ENCODE data around the gene LRP5.
"Not testable (repeated sequence)": the region's sequence is repeated elsewhere in the genome, so short reads cannot be mapped to it uniquely, and the experiment has no call there.

LRP5 gene

GRCh38 chr11:68473693-68474092, 161.3 kb downstream of the LRP5 start:
- CTCF ChIA-PET: interaction anchor here (1.2 to 1.7 kb wide), 5 partner anchors 8 to 111 kb away, joined by 3 to 6 read pairs (median 4); no protein-coding TSS in a partner anchor

GRCh38 chr11:68475626-68476025, 163.2 kb downstream of the LRP5 start:
- H3K27me3 ChIP-seq (replicated peaks in 2 of 5; ENCODE audit: control insufficient read depth in 4 of 5, insufficient read depth in 5 of 5, low read length in 4 of 5); POLR2A ChIA-PET; H3K4me3 ChIP-seq (ENCODE audit: control insufficient read depth in 1 of 7, extremely low read depth in 1 of 7, insufficient read depth in 4 of 7, low read depth in 2 of 7, low read length in 6 of 7); H3K9me3 ChIP-seq (ENCODE audit: control extremely low read depth in 1 of 5, control insufficient read depth in 4 of 5, insufficient read depth in 2 of 5, low read depth in 1 of 5, low read length in 4 of 5); CTCF ChIA-PET; DNase-seq; H3K27ac ChIP-seq (ENCODE audit: insufficient read depth in 1 of 2, low read depth in 1 of 2, low read length in 2 of 2, poor library complexity in 1 of 2, severe bottlenecking in 2 of 2): not testable (repeated sequence)
- WGBS (ENCODE audit: insufficient coverage): over 99% methylated on average over 14 of the region's 34 CpGs
- H3K36me3 ChIP-seq (ENCODE audit: control insufficient read depth in 4 of 4, insufficient read depth in 4 of 4, low read length in 3 of 4): peaks cover 7 to 35% (median 11%) of the 10 kb centered on the region in 4 experiments
- H3K4me1 ChIP-seq (ENCODE audit: control extremely low read depth in 1 of 4, control insufficient read depth in 4 of 4, insufficient read depth in 4 of 4, low read length in 3 of 4): peaks cover 14 to 40% (median 39%) of the 10 kb centered on the region in 4 experiments

More at GRCh38 chr11:68473693-68474092, 161.3 kb downstream of the LRP5 start:
- DNase-seq: no peak
- 100% methylated on average over 1 of the region's 1 CpG for WGBS (ENCODE audit: insufficient coverage)
- peak overlapping the region in 1 of 2 experiments; percentile 3 for H3K27ac ChIP-seq (ENCODE audit: insufficient read depth in 1 of 2, low read depth in 1 of 2, low read length in 2 of 2, poor library complexity in 1 of 2, severe bottlenecking in 2 of 2)
- H3K36me3 ChIP-seq (ENCODE audit: control insufficient read depth in 4 of 4, insufficient read depth in 4 of 4, low read length in 3 of 4): peaks cover 0 to 19% (median under 1%) of the 10 kb centered on the region in 4 experiments
- POLR2A ChIA-PET: no interaction called here
- peaks cover 26 to 59% (median 56%) of the 10 kb centered on the region in 4 experiments for H3K4me1 ChIP-seq (ENCODE audit: control extremely low read depth in 1 of 4, control insufficient read depth in 4 of 4, insufficient read depth in 4 of 4, low read length in 3 of 4)
- H3K9me3 ChIP-seq (ENCODE audit: control extremely low read depth in 1 of 5, control insufficient read depth in 4 of 5, insufficient read depth in 2 of 5, low read depth in 1 of 5, low read length in 4 of 5): no peaks in the 10 kb centered on the region
- no peak overlapping the region for H3K4me3 ChIP-seq (ENCODE audit: control insufficient read depth in 1 of 7, extremely low read depth in 1 of 7, insufficient read depth in 4 of 7, low read depth in 2 of 7, low read length in 6 of 7)
- H3K27me3 ChIP-seq (replicated peaks in 2 of 5; ENCODE audit: control insufficient read depth in 4 of 5, insufficient read depth in 5 of 5, low read length in 4 of 5): no peaks in the 10 kb centered on the region

GRCh38 chr11:68479390-68479789, 167.0 kb downstream of the LRP5 start:
- no peak overlapping the region for H3K4me3 ChIP-seq (ENCODE audit: control insufficient read depth in 1 of 7, extremely low read depth in 1 of 7, insufficient read depth in 4 of 7, low read depth in 2 of 7, low read length in 6 of 7)
- H3K9me3 ChIP-seq (ENCODE audit: control extremely low read depth in 1 of 5, control insufficient read depth in 4 of 5, insufficient read depth in 2 of 5, low read depth in 1 of 5, low read length in 4 of 5): peaks cover 0 to 9% (median 1%) of the 10 kb centered on the region in 5 experiments
- H3K4me1 ChIP-seq (ENCODE audit: control extremely low read depth in 1 of 4, control insufficient read depth in 4 of 4, insufficient read depth in 4 of 4, low read length in 3 of 4): peaks cover 0 to 8% (median 6%) of the 10 kb centered on the region in 4 experiments
- H3K36me3 ChIP-seq (ENCODE audit: control insufficient read depth in 4 of 4, insufficient read depth in 4 of 4, low read length in 3 of 4): peaks cover 7 to 35% (median 15%) of the 10 kb centered on the region in 4 experiments
- no CpG with 5 or more reads among the region's 3 CpGs for WGBS (ENCODE audit: insufficient coverage)
- ChIA-PET POLR2A (interaction anchor here (0.7 to 0.9 kb wide), 2 partner anchors 15 to 424 kb away, joined by 4 to 6 read pairs; no protein-coding TSS in a partner anchor), CTCF (interaction anchor here (1.2 to 1.5 kb wide), 2 partner anchors 18 to 44 kb away, joined by 4 read pairs; no protein-coding TSS in a partner anchor)
- no peak for DNase-seq
- no peak overlapping the region for H3K27ac ChIP-seq (ENCODE audit: insufficient read depth in 1 of 2, low read depth in 1 of 2, low read length in 2 of 2, poor library complexity in 1 of 2, severe bottlenecking in 2 of 2)
- no peaks in the 10 kb centered on the region for H3K27me3 ChIP-seq (replicated peaks in 2 of 5; ENCODE audit: control insufficient read depth in 4 of 5, insufficient read depth in 5 of 5, low read length in 4 of 5)

GRCh38 chr11:68480193-68480592, 167.8 kb downstream of the LRP5 start:
- ChIA-PET CTCF (interaction anchor here (1.2 to 1.5 kb wide), 2 partner anchors 17 to 43 kb away, joined by 4 read pairs; no protein-coding TSS in a partner anchor), POLR2A (interaction anchor here (0.9 kb wide), 1 partner anchor 16 kb away, joined by 4 read pairs; no protein-coding TSS in a partner anchor)

GRCh38 chr11:68480852-68481510, 168.6 kb downstream of the LRP5 start:
- Histone ChIP-seq H3K4me1 (ENCODE audit: control extremely low read depth in 1 of 4, control insufficient read depth in 4 of 4, insufficient read depth in 4 of 4, low read length in 3 of 4) (peaks cover 0 to 6% (median 5%) of the 10 kb centered on the region in 4 experiments), H3K27ac (ENCODE audit: insufficient read depth in 1 of 2, low read depth in 1 of 2, low read length in 2 of 2, poor library complexity in 1 of 2, severe bottlenecking in 2 of 2) (peak overlapping the region in 1 of 2 experiments; percentile 1), H3K36me3 (ENCODE audit: control insufficient read depth in 4 of 4, insufficient read depth in 4 of 4, low read length in 3 of 4) (peaks cover 7 to 35% (median 15%) of the 10 kb centered on the region in 4 experiments), H3K9me3 (ENCODE audit: control extremely low read depth in 1 of 5, control insufficient read depth in 4 of 5, insufficient read depth in 2 of 5, low read depth in 1 of 5, low read length in 4 of 5) (peaks cover 0 to 9% (median 1%) of the 10 kb centered on the region in 5 experiments), H3K4me3 (ENCODE audit: control insufficient read depth in 1 of 7, extremely low read depth in 1 of 7, insufficient read depth in 4 of 7, low read depth in 2 of 7, low read length in 6 of 7) (no peak overlapping the region), H3K27me3 (replicated peaks in 2 of 5; ENCODE audit: control insufficient read depth in 4 of 5, insufficient read depth in 5 of 5, low read length in 4 of 5) (no peaks in the 10 kb centered on the region)
- ChIA-PET POLR2A (no interaction called here), CTCF (interaction anchor here (1.5 to 1.6 kb wide), 3 partner anchors 8 to 16 kb away, joined by 4 to 6 read pairs (median 4); no protein-coding TSS in a partner anchor)
- WGBS (ENCODE audit: insufficient coverage): 100% methylated on average over 2 of the region's 3 CpGs
- no peak for DNase-seq

More at GRCh38 chr11:68480193-68480592, 167.8 kb downstream of the LRP5 start:
- 100% methylated on average over 2 of the region's 2 CpGs for WGBS (ENCODE audit: insufficient coverage)
- Histone ChIP-seq H3K27me3 (replicated peaks in 2 of 5; ENCODE audit: control insufficient read depth in 4 of 5, insufficient read depth in 5 of 5, low read length in 4 of 5) (no peaks in the 10 kb centered on the region), H3K9me3 (ENCODE audit: control extremely low read depth in 1 of 5, control insufficient read depth in 4 of 5, insufficient read depth in 2 of 5, low read depth in 1 of 5, low read length in 4 of 5) (peaks cover 0 to 9% (median 1%) of the 10 kb centered on the region in 5 experiments), H3K4me1 (ENCODE audit: control extremely low read depth in 1 of 4, control insufficient read depth in 4 of 4, insufficient read depth in 4 of 4, low read length in 3 of 4) (peaks cover 0 to 6% (median 5%) of the 10 kb centered on the region in 4 experiments), H3K36me3 (ENCODE audit: control insufficient read depth in 4 of 4, insufficient read depth in 4 of 4, low read length in 3 of 4) (peaks cover 7 to 35% (median 15%) of the 10 kb centered on the region in 4 experiments), H3K27ac (ENCODE audit: insufficient read depth in 1 of 2, low read depth in 1 of 2, low read length in 2 of 2, poor library complexity in 1 of 2, severe bottlenecking in 2 of 2) (no peak overlapping the region), H3K4me3 (ENCODE audit: control insufficient read depth in 1 of 7, extremely low read depth in 1 of 7, insufficient read depth in 4 of 7, low read depth in 2 of 7, low read length in 6 of 7) (no peak overlapping the region)
- DNase-seq: no peak

GRCh38 chr11:68481579-68482240, 169.3 kb downstream of the LRP5 start:
- Histone ChIP-seq H3K27ac (ENCODE audit: insufficient read depth in 1 of 2, low read depth in 1 of 2, low read length in 2 of 2, poor library complexity in 1 of 2, severe bottlenecking in 2 of 2) (peak overlapping the region in 1 of 2 experiments; percentile 1), H3K4me1 (ENCODE audit: control extremely low read depth in 1 of 4, control insufficient read depth in 4 of 4, insufficient read depth in 4 of 4, low read length in 3 of 4) (peaks cover 0 to 6% (median 5%) of the 10 kb centered on the region in 4 experiments), H3K27me3 (replicated peaks in 2 of 5; ENCODE audit: control insufficient read depth in 4 of 5, insufficient read depth in 5 of 5, low read length in 4 of 5) (no peaks in the 10 kb centered on the region), H3K4me3 (ENCODE audit: control insufficient read depth in 1 of 7, extremely low read depth in 1 of 7, insufficient read depth in 4 of 7, low read depth in 2 of 7, low read length in 6 of 7) (no peak overlapping the region), H3K9me3 (ENCODE audit: control extremely low read depth in 1 of 5, control insufficient read depth in 4 of 5, insufficient read depth in 2 of 5, low read depth in 1 of 5, low read length in 4 of 5) (peaks cover 0 to 9% (median 1%) of the 10 kb centered on the region in 5 experiments), H3K36me3 (ENCODE audit: control insufficient read depth in 4 of 4, insufficient read depth in 4 of 4, low read length in 3 of 4) (peaks cover 7 to 35% (median 15%) of the 10 kb centered on the region in 4 experiments)
- no peak for DNase-seq
- CTCF ChIA-PET: interaction anchor here (1.5 to 1.6 kb wide), 2 partner anchors 9 to 13 kb away, joined by 4 to 6 read pairs; no protein-coding TSS in a partner anchor
- 100% methylated on average over 2 of the region's 6 CpGs for WGBS (ENCODE audit: insufficient coverage)
- POLR2A ChIA-PET: no interaction called here
